BJ (cell line): ENCODE measurements around the gene PRDM16. TPM values are rescaled to one million over a fixed set of nuclear protein-coding genes. Genes with fewer than 3 reads are reported as not detected.

Experiments
- CTCF ChIA-PET: fragments of 350-600 bp; formaldehyde crosslinking; extraction: SDS; loops from one replicate; lab custom pipeline; 2021; ENCODE audit warnings: antibody characterized with exemption, inconsistent platforms; lab: Yijun Ruan, JAX
- POLR2A ChIA-PET: fragments of 300-600 bp; sonication (Branson Sonifier 250); formaldehyde crosslinking; extraction: SDS; loops from one replicate; lab custom pipeline; 2021; ENCODE audit warnings: antibody characterized with exemption; lab: Charles Lee
- DNase-seq: peaks from one replicate; pipeline ENCODE4 v3.0.0-alpha.2; 2011; ENCODE audit warnings: low read depth
- H3K27me3 ChIP-seq: 2 replicates; pipeline ENCODE4 v1.6.0; 2011; ENCODE audit warnings: low read length; ENCODE audit not compliant: control insufficient read depth, insufficient read depth
- H3K36me3 ChIP-seq: 2 replicates; pipeline ENCODE4 v1.5.1; 2011; ENCODE audit warnings: low read length; ENCODE audit not compliant: control insufficient read depth, insufficient read depth
- H3K4me3 ChIP-seq: 2 replicates; pipeline ENCODE4 v1.5.1; 2011; ENCODE audit warnings: low read depth, mild to moderate bottlenecking, control low read depth, low read length
- polyA plus RNA-seq: library from polyadenylated mRNA; depleted of rRNA; stranded (reverse); fragments of >200 nt; gene quantifications from 2 replicates; pipeline ENCODE4 v1.2.3, GENCODE V29; 2011
- TF ChIP-seq, protein P1 (sequence below): IDR thresholded peaks from 2 replicates; pipeline ENCODE4 v1.5.1; 2011; ENCODE audit warnings: low read depth, mild to moderate bottlenecking, control low read depth, inconsistent platforms, low read length, moderate library complexity; ENCODE audit not compliant: insufficient read depth

The PRDM16 gene
- polyA plus RNA-seq, 1 experiment = 0.02 TPM

DNA sequence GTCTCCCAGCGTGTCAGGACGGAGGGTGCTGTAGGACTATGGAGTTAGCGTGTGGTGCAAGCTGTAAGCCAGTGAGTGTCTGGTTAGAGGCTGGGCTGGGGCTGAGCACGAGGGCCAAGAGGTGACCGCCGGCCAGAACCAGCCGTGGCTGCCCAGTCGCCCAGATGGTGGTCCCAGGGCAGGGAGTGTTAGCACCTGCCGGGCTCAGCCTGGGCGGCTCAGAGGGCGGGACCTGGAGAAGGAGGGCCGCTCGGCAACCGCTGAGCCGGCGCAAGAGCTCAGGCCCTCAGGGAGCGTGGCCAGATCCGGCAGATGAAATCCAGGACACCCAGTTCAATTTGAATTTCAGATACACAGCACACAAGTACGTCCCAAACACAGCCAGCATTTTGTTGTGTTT is 87.9 kb downstream of the PRDM16 start:
- TF ChIP-seq, protein P1, sequence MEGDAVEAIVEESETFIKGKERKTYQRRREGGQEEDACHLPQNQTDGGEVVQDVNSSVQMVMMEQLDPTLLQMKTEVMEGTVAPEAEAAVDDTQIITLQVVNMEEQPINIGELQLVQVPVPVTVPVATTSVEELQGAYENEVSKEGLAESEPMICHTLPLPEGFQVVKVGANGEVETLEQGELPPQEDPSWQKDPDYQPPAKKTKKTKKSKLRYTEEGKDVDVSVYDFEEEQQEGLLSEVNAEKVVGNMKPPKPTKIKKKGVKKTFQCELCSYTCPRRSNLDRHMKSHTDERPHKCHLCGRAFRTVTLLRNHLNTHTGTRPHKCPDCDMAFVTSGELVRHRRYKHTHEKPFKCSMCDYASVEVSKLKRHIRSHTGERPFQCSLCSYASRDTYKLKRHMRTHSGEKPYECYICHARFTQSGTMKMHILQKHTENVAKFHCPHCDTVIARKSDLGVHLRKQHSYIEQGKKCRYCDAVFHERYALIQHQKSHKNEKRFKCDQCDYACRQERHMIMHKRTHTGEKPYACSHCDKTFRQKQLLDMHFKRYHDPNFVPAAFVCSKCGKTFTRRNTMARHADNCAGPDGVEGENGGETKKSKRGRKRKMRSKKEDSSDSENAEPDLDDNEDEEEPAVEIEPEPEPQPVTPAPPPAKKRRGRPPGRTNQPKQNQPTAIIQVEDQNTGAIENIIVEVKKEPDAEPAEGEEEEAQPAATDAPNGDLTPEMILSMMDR = no peak
- Histone ChIP-seq H3K27me3 (no peaks in the 10 kb centered on the region), H3K4me3 (no peak overlapping the region), H3K36me3 (no peaks in the 10 kb centered on the region)
- POLR2A ChIA-PET = no interaction called here
- DNase-seq = no peak
- CTCF ChIA-PET = no interaction called here

DNA sequence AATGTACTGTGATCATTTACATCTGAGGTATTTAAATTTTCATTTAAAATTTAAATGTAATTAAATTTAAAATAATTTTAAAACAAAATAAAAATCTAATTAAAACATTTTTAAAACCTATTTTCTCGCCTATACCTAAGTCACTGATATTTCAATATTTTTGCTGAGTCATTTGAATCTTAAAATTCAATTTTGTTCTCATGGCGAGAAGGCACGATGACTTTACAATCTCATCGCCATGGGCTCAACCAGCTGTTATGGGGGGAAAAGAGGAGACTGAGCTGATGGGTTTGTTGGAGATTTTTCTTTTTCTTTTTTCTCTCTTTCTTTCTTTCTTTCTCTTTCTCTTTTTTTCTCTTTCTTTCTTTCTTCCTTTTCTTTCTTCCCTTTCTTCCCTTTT is 89.3 kb downstream of the PRDM16 start:
- no peak for DNase-seq
- Histone ChIP-seq H3K27me3 (no peaks in the 10 kb centered on the region), H3K4me3 (no peak overlapping the region), H3K36me3 (no peaks in the 10 kb centered on the region)
- TF ChIP-seq, protein P1 = no peak
- POLR2A ChIA-PET = no interaction called here
- CTCF ChIA-PET = no interaction called here

DNA sequence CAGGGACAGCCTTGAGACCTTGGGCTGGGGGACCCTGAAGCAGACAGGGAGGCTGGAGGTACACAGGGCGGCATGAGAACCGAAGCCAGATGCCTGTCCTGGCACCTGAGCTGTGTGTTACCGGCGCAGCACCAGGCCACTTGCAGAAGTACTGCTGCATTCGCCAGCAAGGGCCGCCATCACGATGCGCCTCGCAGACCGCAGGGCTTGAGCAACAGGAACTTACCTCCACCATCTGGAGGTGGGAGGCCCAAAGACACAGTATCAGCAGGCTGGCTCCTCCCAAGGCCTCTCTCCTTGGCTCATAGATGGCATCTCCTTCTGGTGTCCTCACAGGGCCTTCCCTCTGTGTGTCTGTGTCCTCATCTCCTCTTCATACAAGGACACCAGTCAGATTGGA is 90.1 kb downstream of the PRDM16 start:
- no peaks in the 10 kb centered on the region for H3K27me3 ChIP-seq
- no peaks in the 10 kb centered on the region for H3K36me3 ChIP-seq
- H3K4me3 ChIP-seq = no peak overlapping the region
- CTCF ChIA-PET = no interaction called here
- no peak for DNase-seq
- POLR2A ChIA-PET = no interaction called here
- TF ChIP-seq, protein P1 = no peak

DNA sequence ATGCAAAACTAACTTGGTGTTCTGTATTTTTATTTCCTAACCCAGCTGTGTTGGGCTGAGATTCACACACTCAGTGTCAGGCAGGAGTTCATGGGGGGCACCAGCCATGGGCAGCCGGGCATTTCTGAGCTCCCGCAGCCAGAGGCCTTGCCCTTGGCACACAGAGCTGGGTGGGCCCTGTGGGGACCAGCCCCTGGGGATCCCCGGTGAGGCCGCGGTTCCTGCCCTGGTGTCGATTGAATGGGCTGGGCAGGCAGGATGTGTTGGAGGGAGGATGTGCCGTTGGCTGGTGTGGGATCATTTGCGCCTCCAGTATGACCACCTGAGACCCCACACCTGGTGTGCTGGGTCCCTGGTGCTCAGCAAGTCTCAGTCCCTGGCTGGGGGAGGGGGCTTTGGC is 91.0 kb downstream of the PRDM16 start:
- Histone ChIP-seq H3K4me3 (no peak overlapping the region), H3K27me3 (no peaks in the 10 kb centered on the region), H3K36me3 (no peaks in the 10 kb centered on the region)
- no peak for DNase-seq
- ChIA-PET CTCF (no interaction called here), POLR2A (no interaction called here)
- TF ChIP-seq, protein P1 = no peak

DNA sequence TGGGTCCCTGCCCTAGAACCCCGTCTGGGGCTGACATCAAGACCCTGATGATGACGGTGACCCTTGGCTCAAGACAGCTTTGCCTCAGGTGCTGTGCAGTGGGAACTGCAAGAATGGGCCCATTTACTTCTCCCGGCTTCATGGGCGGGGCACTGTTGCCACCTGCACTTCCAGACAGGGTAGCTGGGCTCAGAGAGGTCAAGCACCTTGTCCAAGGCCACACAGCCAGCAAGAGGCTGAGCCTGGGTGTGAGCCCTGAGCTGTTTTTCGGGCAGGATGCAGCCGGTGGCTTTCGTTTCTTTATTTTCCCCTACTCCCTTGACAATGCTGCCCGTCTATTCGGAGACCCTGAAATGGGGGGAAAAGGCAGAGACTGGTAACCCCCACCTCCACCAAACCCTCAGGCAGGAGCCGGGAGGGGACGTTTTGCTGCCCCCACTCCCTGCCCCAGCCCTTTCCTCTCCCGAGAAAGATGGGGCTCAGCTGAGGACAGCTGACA is 91.7 kb downstream of the PRDM16 start:
- Histone ChIP-seq H3K27me3 (no peaks in the 10 kb centered on the region), H3K36me3 (no peaks in the 10 kb centered on the region), H3K4me3 (no peak overlapping the region)
- POLR2A ChIA-PET = no interaction called here
- TF ChIP-seq, protein P1 = no peak
- CTCF ChIA-PET = no interaction called here
- DNase-seq = no peak
